Naive thymus-derived CD4-positive, alpha-beta T cell (primary cell): ENCODE data around the gene KRTAP10-4. TPM values are rescaled to one million over a fixed set of nuclear protein-coding genes. Genes with fewer than 3 reads are reported as not detected.
A peak's percentile ranks its signal among the peaks of the same experiment; 100 is the strongest.
"Not testable (repeated sequence)": the region's sequence is repeated elsewhere in the genome, so short reads cannot be mapped to it uniquely, and the experiment has no call there.

Experiments
- ATAC-seq: fragments of 150-1000 bp; cut with Tn5 transposase; 2 replicates; pipeline ENCODE4 v1.10.0; 2021; ENCODE audit warnings: mild to moderate bottlenecking, moderate library complexity
- CTCF ChIA-PET: fragments of 350-600 bp; sonication (Branson Sonifier 250); formaldehyde crosslinking; loops from one replicate; lab custom pipeline; 2021; ENCODE audit warnings: antibody characterized with exemption; lab: Charles Lee
- POLR2A ChIA-PET: fragments of 350-600 bp; sonication (Branson Sonifier 250); formaldehyde crosslinking; loops from one replicate; lab custom pipeline; 2021; ENCODE audit warnings: antibody characterized with exemption, inconsistent platforms; lab: Charles Lee
- DNase-seq, 9 donors: peaks; one replicate each; pipeline versions ENCODE4 v3.0.0 to v3.0.0-alpha.2; 2020 to 2022; ENCODE audit warnings: mixed read lengths in 1 of 9
- H3K27ac ChIP-seq: one replicate; pipeline ENCODE4 v1.7.0; 2013; ENCODE audit warnings: mild to moderate bottlenecking, low read depth, low read length, moderate library complexity
- H3K27me3 ChIP-seq, 2 donors: one replicate each; pipeline ENCODE4 v1.7.0; 2013; ENCODE audit warnings: low read length in 2 of 2, mild to moderate bottlenecking in 2 of 2, moderate library complexity in 2 of 2; ENCODE audit not compliant: control insufficient read depth in 2 of 2, insufficient read depth in 2 of 2
- H3K36me3 ChIP-seq, 3 experiments: 1 replicate in 2 of 3; 2 replicates in 1 of 3; pipeline ENCODE4 v1.7.0; 2013; ENCODE audit warnings: low read length in 3 of 3, mild to moderate bottlenecking in 3 of 3, moderate library complexity in 1 of 3; ENCODE audit not compliant: insufficient read depth in 3 of 3, control insufficient read depth in 2 of 3
- H3K4me1 ChIP-seq, 2 donors: one replicate each; pipeline ENCODE4 v1.7.0; 2013; ENCODE audit warnings: low read length in 2 of 2, mild to moderate bottlenecking in 2 of 2, moderate library complexity in 1 of 2; ENCODE audit not compliant: control insufficient read depth in 2 of 2, insufficient read depth in 2 of 2
- H3K4me3 ChIP-seq: 2 replicates; pipeline ENCODE4 v1.7.0; 2013; ENCODE audit warnings: mild to moderate bottlenecking, low read length
- H3K9me3 ChIP-seq, 3 experiments: 1 replicate in 2 of 3; 2 replicates in 1 of 3; pipeline ENCODE4 v1.7.0; 2013; ENCODE audit warnings: low read length in 3 of 3; ENCODE audit not compliant: control insufficient read depth in 2 of 3
- H3K27ac Mint-ChIP-seq, 9 donors: one replicate each; pipeline ENCODE4 v1.8.0; 2020 to 2022; ENCODE audit warnings: mixed read lengths in 9 of 9, mild to moderate bottlenecking in 8 of 9, moderate library complexity in 5 of 9, inconsistent platforms in 2 of 9
- H3K27me3 Mint-ChIP-seq, 5 donors: one replicate each; pipeline ENCODE4 v1.8.0; 2021 to 2022; ENCODE audit warnings: mixed read lengths in 5 of 5, mild to moderate bottlenecking in 1 of 5
- H3K36me3 Mint-ChIP-seq, 5 donors: one replicate each; pipeline ENCODE4 v1.8.0; 2020 to 2022; ENCODE audit warnings: mixed read lengths in 5 of 5, mild to moderate bottlenecking in 3 of 5, inconsistent platforms in 1 of 5
- H3K4me1 Mint-ChIP-seq, 7 donors: one replicate each; pipeline ENCODE4 v1.8.0; 2020 to 2022; ENCODE audit warnings: mixed read lengths in 7 of 7, mild to moderate bottlenecking in 3 of 7, inconsistent platforms in 1 of 7
- H3K4me3 Mint-ChIP-seq, 10 donors: one replicate each; pipeline ENCODE4 v1.8.0; 2020 to 2022; ENCODE audit warnings: mild to moderate bottlenecking in 10 of 10, mixed read lengths in 10 of 10, moderate library complexity in 6 of 10, inconsistent platforms in 2 of 10
- H3K9me3 Mint-ChIP-seq, 11 donors: one replicate each; pipeline ENCODE4 v1.8.0; 2020 to 2022; ENCODE audit warnings: mixed read lengths in 11 of 11, mild to moderate bottlenecking in 4 of 11, inconsistent platforms in 1 of 11, moderate library complexity in 1 of 11
- intact Hi-C, 2 donors: fragments of 100-400 bp; cut with micrococcal nuclease; formaldehyde crosslinking; loops; one replicate each; pipeline ENCODE4 v1.15.1; 2023
- polyA plus RNA-seq, 2 donors: library from polyadenylated mRNA; unstranded; fragments of 300-500 nt; fragmentation: Illumina TruSeq; gene quantifications; one replicate each; pipeline ENCODE4 v1.2.3, GENCODE V29; 2021
- total RNA-seq, 6 experiments: library from RNA in 5 of 6; stranded (reverse) in 5 of 6; gene quantifications; 1 replicate in 5 of 6; 2 replicates in 1 of 6; pipeline ENCODE4 v1.2.3 and lab custom pipeline; 2021 to 2026

KRTAP10-4 gene
- total and polyA plus RNA-seq, 7 experiments from 2014 or later, result not detected

DNA sequence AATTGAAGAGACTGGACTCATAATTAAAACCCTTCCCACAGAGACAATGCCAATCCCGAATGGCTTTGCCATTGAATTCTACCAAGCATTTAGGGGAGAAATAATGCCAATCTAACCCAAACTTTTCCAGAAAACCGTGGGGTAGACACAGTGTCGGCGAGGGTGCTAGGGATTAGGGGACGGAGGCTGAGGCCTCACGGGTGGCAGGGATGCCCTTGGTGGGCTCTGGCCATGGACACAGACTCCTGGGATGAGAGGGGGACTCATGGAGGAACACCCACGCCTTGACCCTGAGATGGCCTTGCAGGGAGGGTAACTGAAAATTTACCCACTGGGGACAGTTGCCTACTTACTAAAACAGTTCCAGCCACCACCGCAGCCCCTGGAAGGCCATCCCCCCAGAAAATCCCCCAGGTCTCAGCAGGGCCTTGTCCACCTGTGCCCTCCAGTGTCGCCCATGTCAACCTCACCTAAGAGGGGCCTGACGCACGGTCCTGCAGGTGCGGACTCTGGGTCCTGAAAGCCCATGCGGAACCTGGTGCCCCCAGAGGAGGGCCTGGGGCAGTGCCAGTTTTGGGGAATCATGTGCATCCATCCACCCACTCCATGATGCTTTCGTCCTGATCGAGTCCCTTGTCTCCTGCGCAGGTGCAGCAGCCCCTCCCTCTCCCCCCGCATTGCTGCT is 5.0 kb downstream of the KRTAP10-4 start:
- Mint-ChIP-seq H3K27me3 (peaks cover 0 to 8% (median 5%) of the 10 kb centered on the region in 5 donors), H3K4me3 (no peak overlapping the region), H3K4me1 (peaks cover 5 to 43% (median 29%) of the 10 kb centered on the region in 7 donors), H3K9me3 (peaks cover 3 to 56% (median 26%) of the 10 kb centered on the region in 11 donors), H3K27ac (no peak overlapping the region), H3K36me3 (peaks cover 4 to 12% (median 9%) of the 10 kb centered on the region in 5 donors)
- H3K27ac ChIP-seq, result no peak overlapping the region
- peaks cover 0 to 3% (median 0%) of the 10 kb centered on the region in 3 experiments for H3K9me3 ChIP-seq
- ChIA-PET POLR2A (no interaction called here), CTCF (no interaction called here)
- intact Hi-C loops, result no loop called here
- H3K36me3 ChIP-seq, result no peaks in the 10 kb centered on the region
- H3K4me1 ChIP-seq, result peaks cover 0 to 8% of the 10 kb centered on the region in 2 donors
- ATAC-seq (no peak), DNase-seq (no peak)
- no peak overlapping the region for H3K4me3 ChIP-seq
- H3K27me3 ChIP-seq, result no peaks in the 10 kb centered on the region

DNA sequence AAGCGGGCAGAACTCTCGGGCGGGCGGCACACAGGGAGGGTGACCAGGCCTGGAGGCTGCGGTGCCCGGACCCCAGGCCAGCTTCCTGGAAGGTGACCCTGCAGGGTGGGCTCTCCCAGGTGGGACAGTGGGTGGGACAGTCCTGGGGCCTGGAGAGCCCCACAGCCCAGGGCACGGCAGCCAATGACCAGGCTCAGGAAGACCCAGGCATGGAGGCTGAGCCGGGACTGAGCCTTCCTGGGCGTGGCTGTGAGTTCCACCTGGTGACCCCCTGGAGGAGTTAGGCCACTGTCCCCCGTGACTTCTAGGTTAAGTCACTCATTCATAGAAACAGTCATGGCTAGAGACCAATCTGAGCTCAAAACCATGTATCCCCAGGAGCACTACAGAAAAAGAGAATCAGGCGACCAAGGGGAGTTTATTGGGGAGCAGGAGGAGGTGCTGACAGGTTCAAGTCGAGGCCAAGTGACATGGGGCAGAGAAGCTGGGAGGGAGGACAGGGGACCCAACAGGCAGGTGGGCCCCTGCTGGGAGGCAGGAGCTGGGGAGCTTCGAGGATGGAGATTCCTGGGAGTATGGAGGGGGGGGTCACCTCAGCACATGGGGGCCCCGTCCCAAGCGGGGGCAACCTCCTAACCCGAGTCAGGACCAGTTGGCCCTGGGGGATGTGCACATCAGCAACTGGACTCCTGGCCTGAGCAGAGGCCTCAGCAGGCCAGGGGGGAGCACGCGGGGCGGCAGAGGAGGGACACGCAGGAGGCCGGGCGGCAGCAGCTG is 5.7 kb downstream of the KRTAP10-4 start:
- H3K27me3 Mint-ChIP-seq, result peaks cover 0 to 10% (median 8%) of the 10 kb centered on the region in 5 donors
- intact Hi-C loops, result no loop called here
- peaks cover 0 to 3% (median 0%) of the 10 kb centered on the region in 3 experiments for H3K9me3 ChIP-seq

DNA sequence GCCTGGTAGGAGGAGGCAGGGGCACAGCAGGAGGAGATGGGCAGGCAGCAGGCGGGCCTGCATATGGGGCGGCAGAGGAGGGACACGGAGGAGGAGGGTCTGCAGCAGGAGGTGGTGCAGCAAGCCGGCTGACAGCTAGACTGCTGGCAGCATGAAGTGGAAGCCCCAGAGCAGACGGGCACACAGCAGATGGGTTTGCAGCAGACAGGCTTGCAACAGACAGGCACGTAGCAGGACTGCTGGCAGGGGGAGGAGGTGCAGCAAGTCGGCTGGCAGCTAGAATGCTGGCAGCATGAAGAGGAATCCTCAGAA is 6.3 kb downstream of the KRTAP10-4 start:
- Histone ChIP-seq H3K4me1 (peaks cover 0 to 8% of the 10 kb centered on the region in 2 donors), H3K36me3 (no peaks in the 10 kb centered on the region), H3K4me3 (no peak overlapping the region), H3K9me3 (peaks cover 0 to 3% (median 0%) of the 10 kb centered on the region in 3 experiments), H3K27me3 (no peaks in the 10 kb centered on the region), H3K27ac (no peak overlapping the region)
- ATAC-seq, result no peak
- no peak for DNase-seq
- H3K36me3 Mint-ChIP-seq, result peaks cover 4 to 12% (median 9%) of the 10 kb centered on the region in 5 donors
- H3K4me1 Mint-ChIP-seq, result peaks cover 16 to 45% (median 40%) of the 10 kb centered on the region in 7 donors
- H3K27ac Mint-ChIP-seq, result peak overlapping the region in 1 of 9 donors; percentile 78
- H3K9me3 Mint-ChIP-seq, result peaks cover 3 to 56% (median 26%) of the 10 kb centered on the region in 11 donors
- peak overlapping the region in 5 of 10 donors; percentile 16 to 62 (median 49) for H3K4me3 Mint-ChIP-seq
- H3K27me3 Mint-ChIP-seq, result peaks cover 0 to 11% (median 8%) of the 10 kb centered on the region in 5 donors
- POLR2A ChIA-PET, result interaction anchor here (0.7 to 1.2 kb wide), 2 partner anchors 16 to 33 kb away, joined by 3 read pairs; no protein-coding TSS in a partner anchor
- intact Hi-C loops, result loop anchor here in 1 of 2 donors (5.0 to 10.0 kb wide), 3 partner anchors 38 to 133 kb away; partner anchors contain the start of genes KRTAP12-3, KRTAP12-4 and TSPEAR
- CTCF ChIA-PET, result interaction anchor here (1.4 kb wide), 1 partner anchor 69 kb away, joined by 5 read pairs; no protein-coding TSS in a partner anchor

More for the DNA sequence above, 5.7 kb downstream of the KRTAP10-4 start:
- Histone ChIP-seq H3K36me3 (no peaks in the 10 kb centered on the region), H3K27ac (no peak overlapping the region), H3K27me3 (no peaks in the 10 kb centered on the region), H3K4me1 (peaks cover 0 to 8% of the 10 kb centered on the region in 2 donors), H3K4me3 (no peak overlapping the region)
- peaks cover 3 to 56% (median 26%) of the 10 kb centered on the region in 11 donors for H3K9me3 Mint-ChIP-seq
- DNase-seq (no peak), ATAC-seq (no peak)
- peak overlapping the region in 2 of 10 donors; percentile 50 to 55 for H3K4me3 Mint-ChIP-seq
- peaks cover 13 to 46% (median 36%) of the 10 kb centered on the region in 7 donors for H3K4me1 Mint-ChIP-seq
- H3K27ac Mint-ChIP-seq, result peak overlapping the region in 3 of 9 donors; percentile 8 to 59 (median 41)
- ChIA-PET CTCF (no interaction called here), POLR2A (interaction anchor here (0.7 to 1.2 kb wide), 2 partner anchors 16 to 32 kb away, joined by 3 read pairs; no protein-coding TSS in a partner anchor)
- H3K36me3 Mint-ChIP-seq, result peaks cover 4 to 12% (median 9%) of the 10 kb centered on the region in 5 donors

DNA sequence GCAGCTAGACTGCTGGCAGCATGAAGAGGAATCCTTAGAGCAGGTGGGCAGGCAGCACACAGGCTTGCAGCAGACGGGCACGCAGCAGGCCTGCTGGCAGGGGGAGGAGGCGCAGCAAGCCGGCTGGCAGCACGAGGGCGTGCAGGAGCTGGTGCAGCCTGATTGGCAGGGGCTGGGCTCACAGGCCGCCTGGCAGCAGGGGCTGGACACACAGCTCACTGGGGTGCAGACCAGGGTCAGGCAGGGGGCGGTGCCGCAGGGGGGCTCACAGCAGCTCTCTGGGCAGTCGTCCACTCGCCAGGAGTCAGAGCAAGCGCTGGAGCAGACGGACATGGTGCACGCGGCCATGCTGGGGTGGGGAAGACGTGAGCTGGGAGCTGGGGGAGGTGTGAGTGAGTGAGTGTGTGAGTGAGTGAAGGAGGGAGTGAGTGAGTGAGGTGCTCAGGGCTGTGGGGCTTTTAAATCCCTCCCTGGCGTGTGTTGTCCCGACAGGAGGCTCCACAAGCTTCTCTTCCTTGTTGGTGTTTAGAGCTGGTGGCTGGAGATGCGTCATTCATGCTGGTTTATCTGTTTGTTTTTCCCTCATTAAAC is 6.8 kb downstream of the KRTAP10-4 start, which contains the start of gene KRTAP10-5:
KRTAP10-5 (minus strand) TSS at position 374 of the 591 bp plus-strand sequence; CDS start at position 348, 26 bp downstream.
- DNase-seq, H3K27ac ChIP-seq, H3K4me1 ChIP-seq, ATAC-seq, H3K4me3 ChIP-seq, H3K27me3 ChIP-seq, H3K36me3 ChIP-seq, H3K9me3 ChIP-seq: not testable (repeated sequence)
- peaks cover 4 to 12% (median 9%) of the 10 kb centered on the region in 5 donors for H3K36me3 Mint-ChIP-seq
- H3K27ac Mint-ChIP-seq, result peak within 1 kb of the TSS in 6 of 9 donors; percentile 21 to 78 (median 62)
- peaks cover 3 to 56% (median 26%) of the 10 kb centered on the region in 11 donors for H3K9me3 Mint-ChIP-seq
- H3K4me3 Mint-ChIP-seq, result peak within 1 kb of the TSS in 9 of 10 donors; percentile 9 to 62 (median 51)
- CTCF ChIA-PET, result interaction anchor here (1.4 kb wide), 1 partner anchor 70 kb away, joined by 5 read pairs; no protein-coding TSS in a partner anchor
- peaks cover 0 to 12% (median 9%) of the 10 kb centered on the region in 5 donors for H3K27me3 Mint-ChIP-seq
- intact Hi-C loops, result loop anchor here in 1 of 2 donors (5.0 to 10.0 kb wide), 3 partner anchors 37 to 132 kb away; partner anchors contain the start of genes KRTAP12-3, KRTAP12-4 and TSPEAR
- POLR2A ChIA-PET, result interaction anchor here (1.2 kb wide), 1 partner anchor 33 kb away, joined by 3 read pairs; no protein-coding TSS in a partner anchor
- H3K4me1 Mint-ChIP-seq, result peaks cover 16 to 43% (median 39%) of the 10 kb centered on the region in 7 donors

DNA sequence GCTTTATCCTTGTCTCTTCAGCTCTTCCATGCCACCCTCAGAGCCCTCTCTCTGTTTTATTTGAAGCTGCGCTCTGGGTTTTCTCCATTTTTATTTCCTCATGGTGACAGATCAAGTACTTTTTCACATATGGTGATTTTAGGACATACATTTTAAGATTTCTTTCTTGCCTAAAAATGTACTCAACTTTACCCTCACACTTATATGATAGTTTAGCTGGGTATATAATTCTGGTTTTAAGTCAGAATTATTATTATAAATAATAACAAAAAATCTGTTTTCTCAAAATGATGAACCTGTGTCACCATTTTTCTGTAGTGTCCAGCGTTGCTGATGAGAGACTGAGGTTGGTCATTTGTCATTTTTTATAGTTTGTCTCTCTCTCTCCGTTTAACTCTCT is 7.6 kb downstream of the KRTAP10-4 start:
- H3K4me3 Mint-ChIP-seq, result peak overlapping the region in 7 of 10 donors; percentile 4 to 62 (median 51)
- intact Hi-C loops, result loop anchor here in 1 of 2 donors (5.0 to 10.0 kb wide), 3 partner anchors 36 to 131 kb away; partner anchors contain the start of genes KRTAP12-3, KRTAP12-4 and TSPEAR
- ATAC-seq (no peak), DNase-seq (no peak)
- H3K36me3 Mint-ChIP-seq, result peaks cover 4 to 16% (median 9%) of the 10 kb centered on the region in 5 donors
- Histone ChIP-seq H3K9me3 (peaks cover 0 to 3% (median 0%) of the 10 kb centered on the region in 3 experiments), H3K27ac (no peak overlapping the region), H3K4me3 (no peak overlapping the region), H3K27me3 (no peaks in the 10 kb centered on the region), H3K4me1 (peaks cover 0 to 8% of the 10 kb centered on the region in 2 donors), H3K36me3 (no peaks in the 10 kb centered on the region)
- POLR2A ChIA-PET, result interaction anchor here (0.6 kb wide), 1 partner anchor 18 kb away, joined by 3 read pairs; no protein-coding TSS in a partner anchor
- H3K4me1 Mint-ChIP-seq, result peaks cover 14 to 43% (median 34%) of the 10 kb centered on the region in 7 donors
- H3K27ac Mint-ChIP-seq, result peak overlapping the region in 4 of 9 donors; percentile 39 to 71 (median 62)
- peaks cover 0 to 18% (median 10%) of the 10 kb centered on the region in 5 donors for H3K27me3 Mint-ChIP-seq
- CTCF ChIA-PET, result interaction anchor here (1.4 kb wide), 1 partner anchor 71 kb away, joined by 5 read pairs; no protein-coding TSS in a partner anchor
- H3K9me3 Mint-ChIP-seq, result peaks cover 3 to 48% (median 25%) of the 10 kb centered on the region in 11 donors
